Keratinocyte (primary cell): ENCODE results near the gene GTF3C2. TPM values are rescaled to one million over a fixed set of nuclear protein-coding genes. Genes with fewer than 3 reads are reported as not detected.

Experiments used
- DNase-seq: peaks from one replicate; pipeline ENCODE4 v3.0.0-alpha.2; 2011; ENCODE audit warnings: low read depth, missing footprints, low spot score
- FAIRE-seq: peaks from 2 replicates; lab custom pipeline; 2011; peaks lifted over from hg19 to GRCh38; lab: Jason Lieb, UNC
- H2AFZ ChIP-seq: 2 replicates; pipeline ENCODE4 v1.6.0; 2012; ENCODE audit warnings: low read length, control low read depth, inconsistent platforms; ENCODE audit not compliant: control insufficient read depth
- H3K27ac ChIP-seq: 2 replicates; pipeline ENCODE4 v1.5.1; 2011; ENCODE audit warnings: low read length; ENCODE audit not compliant: control insufficient read depth, insufficient read depth
- H3K27me3 ChIP-seq: 3 replicates; pipeline ENCODE4 v1.6.0; 2011; ENCODE audit warnings: low read length; ENCODE audit not compliant: control insufficient read depth, insufficient read depth; ENCODE audit errors: extremely low read depth
- H3K36me3 ChIP-seq, 2 experiments: 2 replicates in 1 of 2; 3 replicates in 1 of 2; pipeline ENCODE4 v1.5.1; 2011; ENCODE audit warnings: low read length in 2 of 2, mild to moderate bottlenecking in 1 of 2; ENCODE audit not compliant: control insufficient read depth in 2 of 2, insufficient read depth in 2 of 2; ENCODE audit errors: extremely low read depth in 1 of 2
- H3K4me1 ChIP-seq: 3 replicates; pipeline ENCODE4 v1.5.1; 2011; ENCODE audit warnings: low read length; ENCODE audit not compliant: control insufficient read depth, insufficient read depth; ENCODE audit errors: extremely low read depth
- H3K4me2 ChIP-seq: 3 replicates; pipeline ENCODE4 v1.6.0; 2011; ENCODE audit warnings: low read depth, low read length; ENCODE audit not compliant: control insufficient read depth, insufficient read depth; ENCODE audit errors: extremely low read depth
- H3K4me3 ChIP-seq, 3 experiments: fragments of 200-600 bp in 1 of 3; sonication (generic) in 1 of 3; 2 replicates in 2 of 3; 3 replicates in 1 of 3; pipeline ENCODE4 v1.5.1; 2011 to 2016; ENCODE audit warnings: low read length in 3 of 3, mild to moderate bottlenecking in 3 of 3, control low read depth in 2 of 3, inconsistent platforms in 1 of 3, low read depth in 1 of 3, mixed read lengths in 1 of 3, mixed run types in 1 of 3, moderate library complexity in 1 of 3; ENCODE audit not compliant: control insufficient read depth in 2 of 3, insufficient read depth in 2 of 3; ENCODE audit errors: extremely low read depth in 1 of 3
- H3K79me2 ChIP-seq: 2 replicates; pipeline ENCODE4 v1.6.0; 2012; ENCODE audit warnings: low read length; ENCODE audit not compliant: control insufficient read depth, insufficient read depth
- H3K9ac ChIP-seq: 3 replicates; pipeline ENCODE4 v1.6.0; 2011; ENCODE audit warnings: low read length; ENCODE audit not compliant: control insufficient read depth, insufficient read depth; ENCODE audit errors: extremely low read depth
- H3K9me1 ChIP-seq: 3 replicates; pipeline ENCODE4 v1.6.0; 2011; ENCODE audit warnings: low read length; ENCODE audit not compliant: control insufficient read depth, insufficient read depth; ENCODE audit errors: extremely low read depth
- H3K9me3 ChIP-seq: 2 replicates; pipeline ENCODE4 v1.5.1; 2012; ENCODE audit warnings: low read depth, low read length; ENCODE audit not compliant: control insufficient read depth
- H4K20me1 ChIP-seq: 3 replicates; pipeline ENCODE4 v1.6.0; 2011; ENCODE audit warnings: low read length; ENCODE audit not compliant: control insufficient read depth, insufficient read depth; ENCODE audit errors: extremely low read depth
- CTCF ChIP-seq, 3 experiments: IDR thresholded peaks in 1 of 3; conservative IDR thresholded peaks in 1 of 3; optimal IDR thresholded peaks in 1 of 3; 2 replicates in 2 of 3; 3 replicates in 1 of 3; pipeline versions ENCODE3 to v1.5.1; 2011; ENCODE audit warnings: low read length in 3 of 3, mild to moderate bottlenecking in 3 of 3, moderate library complexity in 2 of 3, control low read depth in 1 of 3, inconsistent platforms in 1 of 3; ENCODE audit not compliant: insufficient read depth in 2 of 3; ENCODE audit errors: extremely low read depth in 1 of 3
- EZH2 ChIP-seq: IDR thresholded peaks from one replicate; pipeline ENCODE4 v1.6.1; 2012; ENCODE audit warnings: inconsistent platforms, mild to moderate bottlenecking, low read length, moderate library complexity
- dilution Hi-C: fragments of 300-500 bp; cut with MboI; formaldehyde crosslinking; loops from one replicate; pipeline ENCODE4 v1.7.0; 2020; ENCODE audit warnings: low sequenced_read_pairs; ENCODE audit not compliant: extremely low pct_ligation_motif_present
- polyA plus RNA-seq, 5 experiments: library from polyadenylated mRNA; depleted of rRNA in 3 of 5; stranded (reverse) in 3 of 5; stranded (forward) in 1 of 5; unstranded in 1 of 5; fragments of >200 nt; gene quantifications; 1 replicate in 1 of 5; 2 replicates in 3 of 5; 3 replicates in 1 of 5; pipeline versions ENCODE4 v1.2.1 to v1.2.3, GENCODE V29; 2011 to 2012; ENCODE audit warnings: missing spikeins in 2 of 5, low read depth in 1 of 5, low replicate concordance in 1 of 5

Gene GTF3C2
- polyA plus RNA-seq, 1 donor (not counting 4 experiments of a cell fraction or from before 2014, with no cell fraction given), result 53.4 TPM

- peak overlapping the region; percentile 48 for H3K4me2 ChIP-seq
- peaks cover 41% of the 10 kb centered on the region for H3K27me3 ChIP-seq
- no peak for FAIRE-seq
- peaks cover 3 to 5% of the 10 kb centered on the region in 2 experiments for H3K36me3 ChIP-seq
- H3K79me2 ChIP-seq, result no peaks in the 10 kb centered on the region
- no peak for DNase-seq
- no peaks in the 10 kb centered on the region for H3K4me1 ChIP-seq
- no peak overlapping the region for H3K27ac ChIP-seq
- no peak overlapping the region for H3K9ac ChIP-seq
- H2AFZ ChIP-seq, result no peak overlapping the region
- dilution Hi-C loops, result no loop called here
- TF ChIP-seq CTCF (optimal IDR thresholded peaks at IDR 0.05 in 1 of 3, IDR thresholded peaks at IDR 0.05 in 1 of 3, conservative IDR thresholded peaks at IDR 0.05 in 1 of 3; ENCODE audit: extremely low read depth in 1 of 3, insufficient read depth in 2 of 3, low read length in 3 of 3), result no peak
- peak; percentile 36 for TF ChIP-seq EZH2
- H3K9me1 ChIP-seq, result no peaks in the 10 kb centered on the region
- no peaks in the 10 kb centered on the region for H3K9me3 ChIP-seq
- H4K20me1 ChIP-seq, result peaks cover 2% of the 10 kb centered on the region
- H3K4me3 ChIP-seq, result no peak overlapping the region
These were observed 49.3 kb downstream of the GTF3C2 start for GRCh38 chr2:27307287-27307544.

GRCh38 chr2:27306573-27307286, 49.8 kb downstream of the GTF3C2 start:
- no peak overlapping the region for H3K4me3 ChIP-seq
- no peaks in the 10 kb centered on the region for H3K79me2 ChIP-seq
- no peak overlapping the region for H3K27ac ChIP-seq
- no peak overlapping the region for H2AFZ ChIP-seq
- H3K4me1 ChIP-seq, result no peaks in the 10 kb centered on the region
- H3K4me2 ChIP-seq, result peak overlapping the region; percentile 48
- peaks cover 2% of the 10 kb centered on the region for H4K20me1 ChIP-seq
- H3K9me1 ChIP-seq, result no peaks in the 10 kb centered on the region
- TF ChIP-seq EZH2 (peak; percentile 83), CTCF (optimal IDR thresholded peaks at IDR 0.05 in 1 of 3, IDR thresholded peaks at IDR 0.05 in 1 of 3, conservative IDR thresholded peaks at IDR 0.05 in 1 of 3; ENCODE audit: extremely low read depth in 1 of 3, insufficient read depth in 2 of 3, low read length in 3 of 3) (peak in 1 of 3 experiments; percentile 26)
- H3K27me3 ChIP-seq, result peaks cover 41% of the 10 kb centered on the region
- no peak overlapping the region for H3K9ac ChIP-seq
- FAIRE-seq, result no peak
- DNase-seq, result no peak
- H3K36me3 ChIP-seq, result peaks cover under 1 to 3% of the 10 kb centered on the region in 2 experiments
- dilution Hi-C loops, result no loop called here
- H3K9me3 ChIP-seq, result no peaks in the 10 kb centered on the region
